ENCODE measurements around the gene NUDT3.
"Not testable (repeated sequence)": the region's sequence is repeated elsewhere in the genome, so short reads cannot be mapped to it uniquely, and the experiment has no call there.

NUDT3 gene

GRCh38 chr6:34284563-34285447 is 107.7 kb downstream of the NUDT3 start:
- DNase-seq: no peak

GRCh38 chr6:34281702-34282334 is 110.7 kb downstream of the NUDT3 start:
- no peak for DNase-seq

GRCh38 chr6:34280216-34280615 is 112.3 kb downstream of the NUDT3 start:
- DNase-seq: no peak

- DNase-seq: no peak
Observed at GRCh38 chr6:34278833-34279232, 113.6 kb downstream of the NUDT3 start.

GRCh38 chr6:34277763-34278112 is 114.7 kb downstream of the NUDT3 start:
- DNase-seq: no peak

- no peak for DNase-seq
Observed at GRCh38 chr6:34276881-34277762, 115.3 kb downstream of the NUDT3 start.

- DNase-seq: no peak
Observed at GRCh38 chr6:34276191-34276590, 116.3 kb downstream of the NUDT3 start.

GRCh38 chr6:34275128-34275804 is 117.2 kb downstream of the NUDT3 start:
- DNase-seq: no peak

- no peak for DNase-seq
Observed at GRCh38 chr6:34274129-34274528, 118.3 kb downstream of the NUDT3 start.

GRCh38 chr6:34273242-34273805 is 119.1 kb downstream of the NUDT3 start:
- DNase-seq: no peak

- DNase-seq: no peak
Observed at GRCh38 chr6:34272013-34272926, 120.2 kb downstream of the NUDT3 start.

GRCh38 chr6:34269658-34270341 is 122.7 kb downstream of the NUDT3 start:
- not testable (repeated sequence) for DNase-seq

- not testable (repeated sequence) for DNase-seq
Observed at GRCh38 chr6:34269132-34269531, 123.3 kb downstream of the NUDT3 start.

- no peak for DNase-seq
Observed at GRCh38 chr6:34267746-34268145, 124.7 kb downstream of the NUDT3 start.

- DNase-seq: not testable (repeated sequence)
Observed at GRCh38 chr6:34263484-34263883, 129.0 kb downstream of the NUDT3 start.

- no peak for DNase-seq
Observed at GRCh38 chr6:34260576-34261267, 131.7 kb downstream of the NUDT3 start.

GRCh38 chr6:34259529-34260069 is 132.9 kb downstream of the NUDT3 start:
- no peak for DNase-seq

- DNase-seq: not testable (repeated sequence)
Observed at GRCh38 chr6:34252395-34252794, 140.1 kb downstream of the NUDT3 start.

- no peak for DNase-seq
Observed at GRCh38 chr6:34249469-34250261, 142.8 kb downstream of the NUDT3 start.
